ENCODE data around the gene TTC27. TPM values are rescaled to one million over a fixed set of nuclear protein-coding genes. Genes with fewer than 3 reads are reported as not detected.
A peak's percentile ranks its signal among the peaks of the same experiment; 100 is the strongest.
"Not testable (repeated sequence)": the region's sequence is repeated elsewhere in the genome, so short reads cannot be mapped to it uniquely, and the experiment has no call there.

TTC27 gene
- total RNA-seq, 1 experiment from 2014 or later = 21.1 TPM

GRCh38 chr2:32719933-32720716 lies 92.3 kb downstream of the TTC27 start:
- DNase-seq (ENCODE audit: low read depth) = no peak

GRCh38 chr2:32720771-32721170 lies 92.9 kb downstream of the TTC27 start:
- DNase-seq (ENCODE audit: low read depth) = no peak

GRCh38 chr2:32721376-32721775 lies 93.5 kb downstream of the TTC27 start:
- DNase-seq (ENCODE audit: low read depth) = no peak

- no peak for DNase-seq (ENCODE audit: low read depth)
Observed at GRCh38 chr2:32723467-32724079, 95.7 kb downstream of the TTC27 start.

DNA sequence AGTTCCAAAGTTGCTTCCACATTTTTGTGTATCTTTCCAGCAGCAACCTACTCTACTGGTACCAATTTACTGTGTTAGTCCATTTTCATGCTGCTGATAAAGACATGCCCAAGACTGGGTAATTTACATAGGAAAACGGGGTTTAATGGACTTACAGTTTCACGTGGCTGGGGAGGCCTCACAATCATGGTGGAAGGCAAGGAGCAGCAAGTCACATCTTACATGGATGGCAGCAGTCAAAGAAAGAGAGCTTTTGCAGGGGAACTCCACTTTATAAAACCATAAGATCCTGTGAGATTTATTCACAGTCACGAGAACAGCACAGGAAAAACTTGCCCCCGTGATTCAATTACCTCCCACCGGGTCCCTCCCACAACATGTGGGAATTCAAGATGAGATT lies 98.8 kb downstream of the TTC27 start:
- not testable (repeated sequence) for DNase-seq (ENCODE audit: low read depth)

GRCh38 chr2:32727157-32727556 lies 99.3 kb downstream of the TTC27 start:
- no peak for DNase-seq (ENCODE audit: low read depth)

- not testable (repeated sequence) for DNase-seq (ENCODE audit: low read depth)
Observed at GRCh38 chr2:32730958-32731357, 103.1 kb downstream of the TTC27 start.

DNA sequence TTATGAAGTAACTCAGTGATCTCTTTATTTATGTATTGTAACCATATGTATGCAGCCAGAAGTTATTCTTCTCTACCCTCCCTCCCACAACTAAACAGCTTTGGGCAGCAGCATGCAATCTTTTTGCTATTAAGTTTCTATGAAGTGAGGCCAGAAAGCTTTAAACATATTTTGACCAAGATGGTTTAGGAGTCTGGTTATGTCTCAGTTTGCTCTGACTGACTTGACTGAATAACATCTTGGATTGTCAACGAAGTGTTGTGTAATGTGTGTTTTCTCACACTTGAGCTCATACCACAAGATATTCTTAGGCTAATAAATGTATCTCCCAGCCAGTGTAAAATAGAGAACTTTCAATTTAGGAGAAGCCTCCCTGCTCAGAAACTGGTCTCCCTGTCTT lies 104.3 kb downstream of the TTC27 start:
- no peak for DNase-seq (ENCODE audit: low read depth)

DNA sequence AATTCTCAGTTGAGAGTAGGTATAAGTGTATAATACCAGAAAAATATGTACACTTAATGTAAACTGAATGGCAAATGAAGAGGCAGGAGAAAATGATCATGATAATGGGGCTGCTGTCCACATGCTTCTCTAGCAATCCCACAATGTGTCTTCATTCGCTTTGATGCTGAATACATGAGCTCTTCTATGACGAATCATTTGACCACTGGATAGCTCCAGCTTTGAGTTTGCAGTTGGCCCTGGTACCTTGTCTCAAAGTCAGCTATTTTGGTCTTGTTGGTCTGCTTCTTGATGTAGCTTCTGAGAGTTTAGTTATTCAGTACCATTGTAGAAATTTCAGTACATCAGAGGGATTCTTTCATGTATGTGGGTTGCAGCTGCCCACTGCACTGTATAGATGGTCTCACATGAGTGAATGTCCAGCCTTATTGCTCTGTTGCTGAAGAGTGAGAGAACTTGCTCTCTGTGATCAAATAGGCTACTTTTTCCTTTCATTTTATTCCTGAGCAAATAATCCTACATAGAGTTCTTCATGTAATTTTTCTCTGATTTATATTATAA lies 105.1 kb downstream of the TTC27 start:
- DNase-seq (ENCODE audit: low read depth) = peak; percentile 33

DNA sequence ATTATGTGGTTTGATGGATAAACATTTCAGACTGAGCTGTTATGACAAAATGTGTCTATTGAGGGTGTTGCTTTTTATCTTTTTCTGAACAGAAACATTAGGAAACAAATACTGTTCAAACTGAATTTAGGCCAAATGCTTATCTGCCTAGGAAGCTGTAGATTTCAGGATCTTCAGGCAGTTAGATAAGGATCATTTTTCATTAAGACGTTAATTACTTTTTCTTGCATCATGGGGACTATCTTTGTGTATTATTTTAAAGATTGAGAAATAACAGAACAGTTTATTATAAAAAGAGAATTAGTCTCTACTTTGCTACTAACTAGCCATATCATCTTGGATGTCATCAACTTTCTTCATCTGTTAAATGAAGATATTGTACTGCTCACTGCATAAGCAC lies 107.5 kb downstream of the TTC27 start:
- no peak for DNase-seq (ENCODE audit: low read depth)

GRCh38 chr2:32738939-32739338 lies 111.1 kb downstream of the TTC27 start:
- DNase-seq (ENCODE audit: low read depth) = no peak

- peak; percentile 7 for DNase-seq (ENCODE audit: low read depth)
Observed at GRCh38 chr2:32739664-32740063, 111.8 kb downstream of the TTC27 start.

DNA sequence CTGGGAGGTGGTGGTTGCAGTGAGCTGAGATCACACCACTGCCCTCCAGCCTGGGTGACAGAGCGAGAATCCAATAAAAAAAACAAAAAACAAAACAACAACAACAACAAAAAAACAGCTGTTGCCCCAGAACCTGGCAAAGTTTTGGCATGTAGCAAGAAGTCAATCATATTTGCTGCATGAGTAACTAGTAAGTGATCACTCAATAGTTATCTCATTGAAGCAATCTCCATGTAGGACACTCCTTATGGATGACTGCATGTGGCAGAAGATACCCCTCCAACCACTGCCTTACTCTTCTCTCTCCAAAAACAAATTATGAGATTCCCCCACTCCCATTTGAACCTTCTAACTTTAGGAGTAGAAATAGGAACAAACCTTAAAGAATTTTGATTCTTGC lies 113.7 kb downstream of the TTC27 start:
- peak; percentile 26 for DNase-seq (ENCODE audit: low read depth)

DNA sequence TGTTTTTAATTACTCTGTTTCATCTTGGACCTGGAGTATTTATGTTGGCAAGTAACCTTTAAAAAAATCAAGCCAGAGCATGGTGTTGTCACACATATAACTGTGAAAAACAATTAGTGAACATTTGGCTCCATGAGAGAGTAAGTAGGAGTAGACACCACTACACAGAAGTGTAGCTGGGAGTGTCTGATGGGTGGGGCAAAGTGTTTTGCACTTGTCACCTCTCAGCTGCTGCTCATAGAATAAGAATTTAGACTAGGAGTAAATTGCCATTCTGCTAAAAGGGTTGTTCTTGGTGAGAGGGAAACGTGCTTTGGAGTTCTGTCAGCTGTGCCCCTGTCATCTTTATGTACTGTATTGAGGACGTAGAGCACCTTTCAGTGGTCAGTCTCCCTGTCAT lies 114.5 kb downstream of the TTC27 start:
- DNase-seq (ENCODE audit: low read depth) = no peak

DNA sequence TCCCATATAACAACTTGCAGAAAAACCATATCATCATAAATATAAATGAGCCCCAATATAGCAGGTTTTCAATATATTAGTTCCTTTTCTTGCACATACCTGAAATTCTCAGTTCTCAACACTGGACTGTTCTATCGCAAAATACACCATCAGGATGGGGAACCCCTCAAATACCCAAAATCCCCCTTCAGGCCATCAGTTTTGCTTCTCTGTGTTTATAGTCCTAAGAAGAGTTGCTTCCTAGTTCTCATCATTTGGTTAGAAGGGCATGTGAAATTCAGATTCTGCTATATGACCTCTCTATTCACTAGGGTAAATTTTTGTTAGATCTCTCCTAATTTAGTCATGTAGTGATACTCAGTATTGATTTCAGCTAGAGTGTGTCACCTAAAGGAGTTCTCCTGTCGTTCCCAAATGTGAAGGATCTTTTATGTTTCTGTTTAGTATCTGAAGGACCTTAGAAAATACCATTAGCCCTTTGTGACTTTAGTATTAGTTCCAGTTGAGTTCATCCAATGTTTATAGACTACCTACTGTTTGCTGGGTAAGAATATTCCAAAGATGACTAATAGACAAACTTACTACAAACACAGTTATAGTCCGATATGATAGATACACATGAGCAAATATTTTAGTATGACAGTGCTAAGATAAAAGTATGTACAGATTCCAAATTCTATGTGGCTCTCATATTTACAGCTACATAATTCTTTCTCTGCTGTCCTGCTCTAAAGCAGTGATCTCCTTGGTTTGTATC lies 115.8 kb downstream of the TTC27 start:
- no peak for DNase-seq (ENCODE audit: low read depth)

DNA sequence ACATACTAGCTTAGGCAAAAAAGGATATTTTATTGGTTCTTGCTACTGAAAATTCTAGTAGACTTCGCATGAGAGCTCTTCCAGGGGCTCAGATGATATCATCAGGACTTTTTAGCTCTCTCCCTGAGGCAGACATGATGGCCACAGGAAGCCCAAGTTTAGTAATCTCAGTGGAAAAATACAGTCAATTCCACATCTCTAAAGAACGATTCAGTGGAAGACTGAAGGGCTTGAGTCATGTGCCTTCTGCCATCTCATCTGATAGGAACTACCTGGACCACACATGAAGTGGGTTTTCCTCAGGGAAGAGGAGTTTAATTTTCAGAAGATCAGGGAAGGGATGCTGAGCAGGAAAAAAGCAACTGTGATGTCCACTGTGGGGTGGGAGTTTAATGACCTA lies 117.3 kb downstream of the TTC27 start:
- DNase-seq (ENCODE audit: low read depth) = peak; percentile 27

DNA sequence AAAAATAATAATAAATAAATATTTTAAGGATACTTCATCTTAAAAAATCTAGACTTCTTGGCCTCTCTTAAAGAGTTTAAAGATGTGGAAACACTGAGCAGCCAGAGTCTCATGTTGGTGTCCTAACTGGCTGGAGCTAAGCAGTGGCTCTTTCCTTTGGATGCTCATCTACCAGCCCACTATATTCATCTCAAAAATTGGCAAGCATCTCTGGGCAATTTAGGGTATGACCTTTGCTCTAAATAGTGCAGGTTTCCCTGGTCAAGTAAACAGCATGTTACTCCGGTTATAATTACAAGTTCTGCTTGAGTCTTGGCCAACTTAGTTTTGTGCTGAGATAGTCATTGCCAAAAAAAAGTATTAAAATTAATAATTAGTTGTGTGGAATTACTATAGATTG lies 117.8 kb downstream of the TTC27 start:
- no peak for DNase-seq (ENCODE audit: low read depth)

DNA sequence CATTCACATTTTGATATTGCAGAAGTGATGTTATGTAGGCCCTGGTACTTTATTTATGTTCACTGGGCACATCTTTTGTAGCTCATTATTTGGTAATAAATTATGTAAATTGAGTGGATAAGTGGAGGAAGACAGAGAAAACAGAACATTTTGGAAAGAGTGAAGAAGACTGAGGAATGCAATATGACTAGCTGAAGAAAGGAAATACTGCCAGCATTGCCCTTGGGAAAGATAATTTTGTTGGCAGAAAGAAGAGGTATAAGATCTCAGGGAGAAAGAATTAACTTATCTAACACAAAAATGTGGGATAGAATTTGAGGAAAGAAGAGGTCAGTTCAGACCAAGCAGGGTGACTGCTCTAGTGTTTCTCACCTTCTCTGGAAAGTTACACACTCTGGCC lies 118.8 kb downstream of the TTC27 start:
- no peak for DNase-seq (ENCODE audit: low read depth)

- no peak for DNase-seq (ENCODE audit: low read depth)
Observed at GRCh38 chr2:32748158-32748557, 120.3 kb downstream of the TTC27 start.

DNA sequence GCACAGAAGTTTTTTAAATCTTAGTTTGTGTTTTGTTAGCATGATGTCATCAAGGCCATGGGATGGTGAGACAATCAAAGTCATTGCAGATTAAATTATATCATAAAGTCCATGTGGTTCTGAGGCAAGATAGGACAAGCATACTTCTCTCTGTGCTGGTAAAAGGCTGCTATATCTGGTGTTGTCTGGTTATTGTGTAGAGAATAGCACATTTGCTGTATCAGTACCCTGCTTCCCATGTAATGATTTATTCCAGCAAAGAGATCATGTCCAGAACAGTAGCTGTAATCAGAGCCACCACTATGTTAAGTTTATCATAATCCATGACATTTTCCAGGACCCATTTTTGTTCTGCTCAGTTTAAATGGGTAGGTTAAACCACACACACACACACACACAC lies 123.0 kb downstream of the TTC27 start:
- no peak for DNase-seq (ENCODE audit: low read depth)

DNA sequence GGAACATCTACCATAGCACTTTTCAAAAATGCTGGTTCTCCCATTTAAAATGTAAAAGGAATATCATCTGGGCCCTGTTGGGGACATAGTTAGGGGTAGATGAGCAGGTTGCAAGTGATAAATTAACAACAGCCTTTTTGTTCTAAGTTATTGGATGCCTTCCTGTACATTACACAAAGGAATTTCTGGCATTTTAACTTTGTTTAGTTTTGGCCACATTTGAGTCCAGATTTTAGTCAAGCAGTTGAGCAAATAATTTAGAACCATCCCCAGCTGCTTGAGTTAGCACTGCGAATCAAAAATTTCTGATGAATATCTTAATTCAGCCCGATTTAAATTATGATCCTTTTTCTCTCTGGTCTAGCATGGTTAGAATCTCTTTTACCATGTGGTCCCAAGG lies 124.4 kb downstream of the TTC27 start:
- DNase-seq (ENCODE audit: low read depth) = peak; percentile 6

GRCh38 chr2:32752952-32753351 lies 125.1 kb downstream of the TTC27 start:
- no peak for DNase-seq (ENCODE audit: low read depth)

Data from LHCN-M2 (cell line).